Endothelial cell (in vitro differentiated cells): ENCODE measurements around the gene GDPD5. TPM values are rescaled to one million over a fixed set of nuclear protein-coding genes. Genes with fewer than 3 reads are reported as not detected.

ENCODE experiments used
- DNase-seq: peaks from one replicate; pipeline ENCODE4 v3.0.0; 2021; ENCODE audit warnings: low spot score
- H3K27ac Mint-ChIP-seq: one replicate; pipeline ENCODE4 v1.8.0; 2021; ENCODE audit warnings: mixed read lengths, inconsistent platforms; ENCODE audit not compliant: unreplicated experiment
- H3K27me3 Mint-ChIP-seq: one replicate; pipeline ENCODE4 v1.8.0; 2021; ENCODE audit warnings: mild to moderate bottlenecking, moderate library complexity, mixed read lengths, inconsistent platforms; ENCODE audit not compliant: unreplicated experiment
- H3K36me3 Mint-ChIP-seq: one replicate; pipeline ENCODE4 v1.8.0; 2021; ENCODE audit warnings: mild to moderate bottlenecking, low read depth, mixed read lengths, inconsistent platforms; ENCODE audit not compliant: unreplicated experiment
- H3K4me1 Mint-ChIP-seq: one replicate; pipeline ENCODE4 v1.8.0; 2021; ENCODE audit warnings: mild to moderate bottlenecking, mixed read lengths, inconsistent platforms; ENCODE audit not compliant: unreplicated experiment
- H3K4me3 Mint-ChIP-seq: one replicate; pipeline ENCODE4 v1.8.0; 2021; ENCODE audit warnings: mild to moderate bottlenecking, mixed read lengths, inconsistent platforms; ENCODE audit not compliant: unreplicated experiment
- H3K9me3 Mint-ChIP-seq: one replicate; pipeline ENCODE4 v1.8.0; 2021; ENCODE audit warnings: mixed read lengths, inconsistent platforms; ENCODE audit not compliant: unreplicated experiment
- CTCF ChIP-seq: fragments of 200-600 bp; sonication (generic); IDR thresholded peaks from one replicate; pipeline ENCODE4 v1.5.0; 2021; ENCODE audit warnings: antibody characterized with exemption; ENCODE audit not compliant: unreplicated experiment
- total RNA-seq: library from RNA; stranded (reverse); fragmentation: NEBNext Ultra II Directional; extraction: Animal tissue kit (Norgen Biotek cat#: 25700); gene quantifications from one replicate; pipeline ENCODE4 v1.2.1, GENCODE V29; 2021; ENCODE audit not compliant: unreplicated experiment

The GDPD5 gene
- total RNA-seq, 1 donor from 2014 or later = 674 TPM

GRCh38 chr11:75547617-75548058 lies 21.9 kb upstream of the GDPD5 start:
- DNase-seq = peak; percentile 81
- Mint-ChIP-seq H3K4me3 (no peak overlapping the region), H3K36me3 (no peaks in the 10 kb centered on the region)

GRCh38 chr11:75547177-75547576 lies 21.4 kb upstream of the GDPD5 start:
- H3K9me3 Mint-ChIP-seq = no peaks in the 10 kb centered on the region
- H3K4me1 Mint-ChIP-seq = peaks cover 19% of the 10 kb centered on the region
- DNase-seq = no peak
- no peak for TF ChIP-seq CTCF
- H3K27me3 Mint-ChIP-seq = no peaks in the 10 kb centered on the region
- no peak overlapping the region for H3K4me3 Mint-ChIP-seq
- no peak overlapping the region for H3K27ac Mint-ChIP-seq
- no peaks in the 10 kb centered on the region for H3K36me3 Mint-ChIP-seq

More at GRCh38 chr11:75547617-75548058, 21.9 kb upstream of the GDPD5 start:
- H3K27ac Mint-ChIP-seq = peak overlapping the region; percentile 72
- H3K9me3 Mint-ChIP-seq = no peaks in the 10 kb centered on the region
- peaks cover 17% of the 10 kb centered on the region for H3K4me1 Mint-ChIP-seq
- H3K27me3 Mint-ChIP-seq = no peaks in the 10 kb centered on the region
- TF ChIP-seq CTCF = peak; percentile 90

- no peak for TF ChIP-seq CTCF
- Mint-ChIP-seq H3K27ac (no peak overlapping the region), H3K4me1 (peaks cover 25% of the 10 kb centered on the region), H3K9me3 (no peaks in the 10 kb centered on the region), H3K4me3 (no peak overlapping the region), H3K36me3 (no peaks in the 10 kb centered on the region), H3K27me3 (peaks cover 6% of the 10 kb centered on the region)
- DNase-seq = no peak
Observed at GRCh38 chr11:75543806-75544205, 18.1 kb upstream of the GDPD5 start.

- H3K27ac Mint-ChIP-seq = peak overlapping the region; percentile 26
- H3K27me3 Mint-ChIP-seq = peaks cover 6% of the 10 kb centered on the region
- no peak overlapping the region for H3K4me3 Mint-ChIP-seq
- peaks cover 34% of the 10 kb centered on the region for H3K4me1 Mint-ChIP-seq
- no peak for DNase-seq
- H3K9me3 Mint-ChIP-seq = no peaks in the 10 kb centered on the region
- H3K36me3 Mint-ChIP-seq = no peaks in the 10 kb centered on the region
- TF ChIP-seq CTCF = no peak
Observed at GRCh38 chr11:75542088-75542438, 16.3 kb upstream of the GDPD5 start.

- Mint-ChIP-seq H3K27ac (no peak overlapping the region), H3K9me3 (no peaks in the 10 kb centered on the region)
Observed at GRCh38 chr11:75541193-75542087, 15.7 kb upstream of the GDPD5 start.

More at GRCh38 chr11:75541193-75542087, 15.7 kb upstream of the GDPD5 start:
- TF ChIP-seq CTCF = no peak
- H3K36me3 Mint-ChIP-seq = no peaks in the 10 kb centered on the region
- peaks cover 40% of the 10 kb centered on the region for H3K4me1 Mint-ChIP-seq
- H3K27me3 Mint-ChIP-seq = peaks cover 6% of the 10 kb centered on the region
- no peak for DNase-seq
- H3K4me3 Mint-ChIP-seq = no peak overlapping the region
